Activated CD4-positive, alpha-beta T cell treated with anti-CD3 and anti-CD28 coated beads, Interleukin-2, Interleukin-4, amounts not matched to agents 100 ng/mL and 50 ng/mL, durations not matched to agents 16 hours and 8 hours (primary cell): ENCODE data around the gene RNASE4.
A peak's percentile ranks its signal among the peaks of the same experiment; 100 is the strongest.
"Not testable (repeated sequence)": the region's sequence is repeated elsewhere in the genome, so short reads cannot be mapped to it uniquely, and the experiment has no call there.

Experiments
- DNase-seq: peaks from one replicate; pipeline ENCODE4 v3.0.0-alpha.2; 2020; ENCODE audit warnings: low spot score

Gene RNASE4

DNA sequence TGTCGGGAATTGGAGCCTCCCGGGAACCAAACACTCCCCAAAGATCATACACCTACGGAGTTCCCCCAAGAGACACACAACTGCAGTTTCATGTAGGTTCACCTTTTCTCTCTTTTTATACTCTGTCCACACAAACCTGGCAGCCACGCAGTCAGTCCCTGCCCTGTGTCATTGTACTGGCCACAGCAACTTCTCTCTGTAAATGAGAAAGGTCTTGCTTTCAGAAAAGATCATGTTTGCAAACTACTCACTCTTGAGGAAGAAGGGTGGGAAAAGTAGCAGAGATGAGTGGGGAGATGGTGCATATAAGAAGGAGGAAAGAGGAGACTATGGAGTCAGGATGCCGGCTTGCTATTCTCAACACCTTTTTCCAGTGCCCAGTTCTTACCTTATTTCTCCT lies 14.6 kb downstream of the RNASE4 start:
- no peak for DNase-seq

GRCh38 chr14:20699931-20700330 lies 15.6 kb downstream of the RNASE4 start:
- DNase-seq, result no peak

- not testable (repeated sequence) for DNase-seq
These were observed 16.6 kb downstream of the RNASE4 start for GRCh38 chr14:20700965-20701364.

- no peak for DNase-seq
These were observed 22.4 kb downstream of the RNASE4 start for GRCh38 chr14:20706657-20707355.

GRCh38 chr14:20707622-20708021 lies 23.3 kb downstream of the RNASE4 start:
- no peak for DNase-seq

- no peak for DNase-seq
These were observed 26.9 kb downstream of the RNASE4 start for GRCh38 chr14:20711261-20711660.

- DNase-seq, result no peak
These were observed 27.3 kb downstream of the RNASE4 start for GRCh38 chr14:20711685-20712084.

- no peak for DNase-seq
These were observed 28.5 kb downstream of the RNASE4 start for GRCh38 chr14:20712904-20713303.

GRCh38 chr14:20714593-20715250 lies 30.4 kb downstream of the RNASE4 start:
- no peak for DNase-seq

GRCh38 chr14:20719777-20720176 lies 35.4 kb downstream of the RNASE4 start:
- peak; percentile 6 for DNase-seq

DNA sequence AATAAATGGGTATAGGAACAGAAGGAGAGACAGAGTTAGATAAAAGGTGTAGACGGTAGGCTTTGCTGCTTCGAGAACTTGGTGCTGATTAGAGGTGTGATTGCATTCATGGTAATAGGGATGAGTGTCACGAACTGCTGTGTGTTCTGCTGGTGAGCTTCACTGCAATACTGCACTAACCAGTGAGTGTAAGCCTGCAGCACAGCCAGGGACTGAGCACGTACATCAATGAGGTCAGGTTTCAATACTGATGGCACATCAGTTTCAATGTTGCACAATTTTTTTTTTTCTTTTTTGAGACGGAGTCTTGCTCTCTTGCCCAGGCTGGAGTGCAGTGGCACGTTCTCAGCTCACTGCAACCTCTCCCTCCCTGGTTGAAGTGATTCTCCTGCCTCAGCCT lies 36.4 kb downstream of the RNASE4 start:
- DNase-seq, result no peak

GRCh38 chr14:20722016-20722415 lies 37.7 kb downstream of the RNASE4 start:
- no peak for DNase-seq

DNA sequence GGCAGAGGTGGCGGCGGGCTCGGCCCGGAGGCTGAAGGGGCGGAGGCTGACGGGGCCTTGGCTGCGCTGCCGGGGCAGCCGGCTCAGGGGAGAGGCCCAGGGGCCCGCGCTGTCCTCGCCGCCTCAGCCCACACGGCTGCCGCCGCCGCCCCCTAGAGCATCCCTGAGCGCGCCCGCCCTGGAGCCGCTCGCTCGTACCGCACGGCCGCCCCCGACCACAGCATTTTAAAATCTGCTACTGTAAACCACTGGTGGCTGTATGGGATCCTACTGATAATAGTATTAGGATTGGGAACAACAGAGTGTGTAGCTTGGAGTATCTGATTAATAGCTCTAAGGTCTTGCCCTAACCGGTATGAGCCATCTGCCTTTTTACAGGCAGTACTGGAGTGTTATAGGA lies 39.1 kb downstream of the RNASE4 start:
- DNase-seq, result no peak

DNA sequence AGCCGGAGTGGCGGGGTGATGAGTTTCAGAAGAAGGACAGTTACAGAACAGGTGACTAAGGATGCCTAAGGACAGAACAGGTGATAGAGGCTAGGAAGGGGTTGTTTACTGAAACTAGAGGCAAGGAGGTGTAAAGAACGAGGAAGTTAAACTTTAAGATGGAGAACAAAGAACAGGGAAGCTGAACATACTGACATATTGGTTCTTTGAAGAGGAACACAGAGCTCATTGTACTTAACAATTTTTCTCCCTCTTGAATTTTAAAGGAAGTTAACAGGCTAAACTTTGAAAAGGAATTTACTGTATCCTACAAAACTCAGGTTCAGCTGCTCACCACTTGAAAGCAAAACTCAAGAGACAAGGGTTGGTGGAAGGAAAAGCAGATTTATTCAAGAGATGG lies 41.8 kb downstream of the RNASE4 start:
- not testable (repeated sequence) for DNase-seq

DNA sequence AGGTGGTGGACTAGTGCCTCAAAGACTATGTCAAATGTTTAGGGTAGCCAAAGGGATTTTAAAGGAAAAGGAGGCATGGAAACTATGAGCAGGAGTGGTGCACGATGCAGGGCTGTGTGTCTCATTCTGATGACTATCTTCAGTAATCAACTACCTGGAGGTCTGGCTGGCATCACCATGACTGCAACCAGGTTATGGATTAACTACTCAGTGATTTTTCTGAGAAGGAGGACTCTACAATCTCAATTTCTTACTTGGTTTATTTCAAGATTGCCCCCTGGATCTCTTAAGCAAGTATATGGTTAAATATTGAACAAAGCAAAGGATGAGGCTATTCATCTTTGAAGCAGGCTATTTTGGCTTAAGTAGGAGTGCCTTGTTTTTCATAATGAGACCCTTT lies 42.2 kb downstream of the RNASE4 start:
- DNase-seq, result no peak

DNA sequence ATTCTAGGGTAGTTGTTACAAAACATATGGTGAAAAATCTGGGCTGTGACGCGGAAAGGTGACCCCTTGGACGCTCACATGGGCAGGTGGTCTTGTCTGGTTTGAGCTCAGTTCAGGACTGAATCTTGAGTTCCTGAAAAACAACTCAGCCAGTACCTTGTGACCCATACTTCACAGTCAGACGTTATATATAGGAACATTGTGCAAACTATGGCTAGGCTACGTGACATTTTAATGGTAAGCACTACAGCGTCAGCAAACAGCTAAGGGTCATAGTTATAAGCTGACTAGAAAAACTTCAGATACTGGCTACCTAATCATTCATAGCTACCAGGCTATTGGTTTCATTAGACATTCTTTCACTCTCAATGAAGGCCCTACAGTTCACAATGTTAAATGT lies 46.5 kb downstream of the RNASE4 start:
- no peak for DNase-seq

DNA sequence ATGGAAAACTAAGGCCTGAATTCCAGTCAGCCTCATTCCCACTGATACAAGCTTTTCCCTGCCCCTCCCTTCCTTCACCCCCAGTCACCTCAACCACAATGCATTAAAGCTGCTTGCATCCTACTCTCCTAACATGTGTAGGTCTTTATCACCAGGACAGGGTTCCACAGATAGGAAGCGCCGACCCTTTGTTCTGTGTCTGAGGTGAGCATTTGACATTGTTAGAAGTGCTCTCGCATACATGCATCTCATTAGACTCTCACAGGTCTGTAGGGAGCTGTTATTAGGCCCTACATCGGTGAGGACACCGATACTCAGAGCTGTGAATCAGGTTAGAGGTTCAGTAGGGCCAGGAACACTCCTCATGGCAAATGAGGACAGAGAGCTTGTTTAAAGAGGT lies 48.1 kb downstream of the RNASE4 start:
- no peak for DNase-seq

DNA sequence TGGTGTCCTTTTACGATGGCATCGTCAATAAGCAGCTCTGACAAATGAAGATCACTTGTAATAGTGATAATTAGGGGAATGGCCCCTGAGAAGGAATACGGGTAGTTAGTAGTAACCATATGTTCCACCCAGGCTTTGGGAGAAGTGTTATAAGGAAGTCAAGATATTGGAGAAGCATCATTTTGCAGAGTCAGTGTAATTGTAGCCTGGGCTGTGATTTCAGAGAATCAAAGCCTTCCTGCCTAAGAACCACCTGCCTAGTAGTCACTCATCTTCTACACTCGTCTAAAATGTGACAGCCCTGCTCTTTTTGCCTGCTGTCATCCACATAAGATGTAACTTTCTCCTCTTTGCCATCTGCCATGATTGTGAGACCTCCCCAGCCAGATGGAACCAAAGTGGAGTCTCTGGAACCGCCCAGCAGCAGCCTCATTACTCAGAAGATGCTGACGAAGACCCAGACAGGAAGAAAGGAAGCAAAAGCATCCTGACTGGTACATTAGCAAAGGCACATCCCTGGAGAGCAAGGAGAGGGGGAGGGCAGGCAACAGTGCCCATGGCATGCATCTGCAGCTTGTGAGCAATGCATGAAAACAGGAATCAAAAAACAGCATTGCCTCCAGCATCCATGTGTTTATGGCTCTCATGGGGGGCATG lies 48.7 kb downstream of the RNASE4 start:
- DNase-seq, result no peak

DNA sequence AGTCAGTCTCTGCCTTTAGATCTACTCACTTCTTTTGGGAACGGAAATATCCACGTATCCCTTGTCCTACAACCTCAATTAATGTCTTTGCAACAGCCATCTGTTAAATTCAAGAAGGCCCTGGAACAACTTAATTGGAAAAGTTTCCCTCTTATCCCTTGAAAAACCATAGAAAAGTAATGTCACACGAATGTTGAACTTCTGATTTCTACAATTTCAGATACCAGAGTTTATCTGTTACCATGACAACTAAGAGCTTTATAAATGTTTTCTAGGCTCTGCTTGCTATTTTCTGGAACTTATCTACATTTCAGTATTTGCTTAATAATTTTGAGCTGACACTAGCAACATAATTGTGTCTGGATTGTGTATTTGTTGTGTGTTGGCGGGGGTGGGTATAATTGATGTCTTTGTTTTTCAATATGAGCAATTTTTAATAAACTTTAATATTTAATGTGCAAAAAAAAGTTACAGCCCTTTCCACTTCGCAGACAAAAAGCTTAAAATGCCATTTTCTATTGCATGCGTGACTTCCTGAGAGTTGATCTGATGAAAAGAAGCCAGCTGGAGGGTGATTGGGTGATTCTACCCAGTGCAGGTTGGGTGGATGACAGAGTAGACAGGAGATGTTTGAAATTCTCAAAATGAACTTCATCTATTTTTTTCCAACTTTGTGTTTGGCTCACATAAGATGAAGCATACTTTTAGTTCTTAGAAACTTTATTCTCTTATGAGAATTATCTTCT lies 49.5 kb downstream of the RNASE4 start:
- DNase-seq, result no peak

GRCh38 chr14:20734430-20734806 lies 50.1 kb downstream of the RNASE4 start:
- DNase-seq, result no peak

DNA sequence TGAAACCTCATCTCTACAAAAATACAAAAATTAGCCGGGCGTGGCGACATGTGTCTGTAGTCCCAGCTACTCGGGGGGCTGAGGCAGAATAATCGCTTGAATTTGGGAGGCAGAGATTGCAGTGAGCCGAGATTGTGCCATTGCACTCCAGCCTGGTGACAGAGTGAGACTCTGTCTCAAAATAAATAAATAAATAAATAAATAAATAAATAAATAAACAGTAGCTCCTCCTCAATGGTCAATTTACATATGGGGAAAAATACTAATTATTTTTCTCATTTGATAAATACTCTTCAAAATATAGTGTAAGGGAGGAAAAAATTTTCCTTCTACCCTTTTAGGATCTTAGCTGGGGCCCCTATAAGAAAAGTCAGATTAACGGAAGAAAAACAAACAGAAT lies 53.9 kb downstream of the RNASE4 start:
- not testable (repeated sequence) for DNase-seq

DNA sequence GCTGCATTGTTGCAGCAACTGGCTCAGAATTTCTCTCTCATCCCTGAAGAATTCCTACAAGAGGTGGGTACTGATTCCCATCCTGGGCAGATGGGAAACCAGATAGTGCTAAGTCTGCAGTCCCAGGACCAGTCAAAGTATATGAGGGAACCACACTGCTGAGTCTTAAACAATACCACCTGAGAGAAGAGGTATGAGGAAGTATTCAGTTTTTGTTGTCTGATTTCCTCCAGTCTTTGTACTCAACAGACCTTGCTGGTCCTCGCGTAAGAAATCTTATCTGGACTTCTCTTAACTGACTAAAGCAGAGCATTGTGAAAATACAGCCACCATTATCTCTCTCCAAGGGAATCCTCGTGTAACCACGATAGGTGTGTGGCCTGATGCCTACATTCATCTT lies 57.8 kb downstream of the RNASE4 start:
- DNase-seq, result no peak

GRCh38 chr14:20743556-20743955 lies 59.2 kb downstream of the RNASE4 start:
- no peak for DNase-seq
